SIG-M5 treated with dmso at 0.1 percent for 504 hours (cell line): ENCODE data around the gene PSMB8.
"Not testable (repeated sequence)": the region's sequence is repeated elsewhere in the genome, so short reads cannot be mapped to it uniquely, and the experiment has no call there.

ENCODE experiments used
- DNase-seq: peaks from one replicate; lab custom pipeline; 2025; ENCODE audit not compliant: unreplicated experiment; lab: John Stamatoyannopoulos, UW

The PSMB8 gene

DNA sequence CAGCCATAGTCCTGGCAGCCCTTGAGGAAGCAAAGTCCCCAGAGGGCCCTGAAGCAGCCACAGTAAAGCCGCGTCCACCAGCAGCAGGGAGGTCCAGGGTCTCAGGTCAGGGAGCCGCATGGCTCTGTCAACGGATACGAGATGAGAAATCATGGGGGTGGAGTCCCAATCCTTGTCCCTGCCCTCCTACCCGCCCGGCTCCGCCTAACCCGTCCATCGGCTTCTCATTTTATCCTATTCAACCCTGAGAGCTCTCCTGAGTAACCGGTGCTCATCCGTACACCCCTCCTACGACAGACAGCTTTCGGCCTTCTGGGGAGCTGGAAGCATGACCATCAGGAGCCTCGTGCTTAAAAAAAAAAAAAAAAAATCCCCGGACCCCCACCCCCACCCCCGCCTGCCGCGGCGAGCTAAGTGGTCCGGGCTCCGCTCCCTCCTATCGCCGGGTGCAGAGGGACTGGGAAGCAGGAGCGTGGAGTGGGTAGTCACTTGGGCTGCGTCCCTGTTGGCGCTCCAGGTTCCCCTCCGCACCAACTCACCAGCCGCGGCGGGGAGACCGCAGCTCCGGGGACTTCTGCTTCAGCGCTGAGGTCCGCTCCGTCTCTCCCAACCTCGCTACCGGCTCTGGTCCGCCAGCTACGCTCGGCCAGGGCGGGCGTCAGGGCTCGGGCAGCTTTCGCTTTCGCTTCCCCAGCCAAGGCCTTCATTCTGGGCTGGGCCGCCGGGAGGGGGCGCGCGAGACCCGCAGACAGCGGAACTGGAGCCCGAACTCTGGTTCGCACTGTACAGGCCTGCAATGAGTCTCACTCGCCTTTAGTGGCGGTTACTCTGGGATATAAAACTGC lies 5.5 kb downstream of the PSMB8 start, which contains the start of gene TAP2:
TSS of gene TAP2 (minus strand) at position 626 of the 845 bp plus-strand sequence. CDS start at position 120, 506 bp downstream.
- DNase-seq, result peak; percentile 79

- DNase-seq, result no peak
Observed at GRCh38 chr6:32837651-32838113, 6.2 kb downstream of the PSMB8 start.

GRCh38 chr6:32836873-32837272 lies 7.0 kb downstream of the PSMB8 start:
- no peak for DNase-seq

DNA sequence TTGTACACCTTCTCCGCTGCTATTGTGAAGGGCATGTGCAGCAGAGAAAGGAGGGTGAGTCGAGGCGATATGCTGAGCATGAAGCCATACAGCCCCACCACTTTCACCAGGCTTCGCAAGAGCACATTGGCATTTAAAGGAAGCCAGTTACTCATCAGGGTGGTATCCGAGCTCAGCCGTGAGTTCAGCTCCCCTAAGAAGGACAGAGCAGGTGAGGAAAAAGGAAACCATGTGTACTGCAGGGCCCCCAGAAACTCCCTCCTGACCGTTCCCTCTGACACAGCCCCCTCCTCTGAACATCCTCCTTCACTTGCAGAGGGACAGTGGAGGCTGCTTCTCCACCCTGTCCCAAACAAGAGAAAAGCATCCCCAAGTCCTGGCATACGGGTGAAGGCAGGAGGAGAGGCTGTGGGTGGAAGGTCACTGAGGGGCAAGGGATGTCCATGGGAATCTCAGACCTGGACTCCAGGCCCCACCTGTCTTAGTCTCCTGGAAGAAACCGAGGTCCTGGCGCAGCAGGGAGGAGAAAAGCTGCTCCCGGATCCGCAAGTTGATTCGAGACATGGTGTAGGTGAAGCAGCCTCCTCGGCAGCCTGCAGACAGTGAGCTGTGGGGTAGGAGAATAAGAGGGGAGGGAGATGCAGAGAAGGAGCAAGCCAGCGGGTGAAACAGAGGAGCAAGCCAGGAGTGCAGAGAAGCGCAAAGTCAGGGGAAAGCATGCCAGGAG lies 8.5 kb downstream of the PSMB8 start:
- DNase-seq, result no peak

DNA sequence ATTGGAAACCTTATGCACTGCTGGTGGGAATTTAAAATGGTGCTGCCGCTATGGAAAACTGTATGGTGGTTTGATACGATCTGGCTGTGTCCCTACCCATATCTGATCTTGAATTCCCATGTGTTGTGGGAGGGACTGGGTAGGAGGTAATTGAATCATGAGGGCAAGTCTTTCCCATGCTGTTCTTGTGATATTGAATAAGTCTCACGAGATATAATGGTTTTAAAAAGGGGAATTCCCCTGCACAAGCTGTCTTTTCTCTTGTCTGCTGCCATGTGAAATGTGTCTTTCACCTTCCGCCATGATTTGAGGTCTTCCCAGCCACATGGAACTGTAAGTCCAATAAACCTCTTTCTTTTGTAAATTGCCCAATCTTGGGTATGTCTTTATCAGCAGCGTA lies 10.2 kb downstream of the PSMB8 start:
- DNase-seq, result no peak

GRCh38 chr6:32832535-32832934 lies 11.3 kb downstream of the PSMB8 start:
- no peak for DNase-seq

GRCh38 chr6:32830936-32831335 lies 12.9 kb downstream of the PSMB8 start:
- no peak for DNase-seq

- DNase-seq, result no peak
Observed at GRCh38 chr6:32830017-32830416, 13.8 kb downstream of the PSMB8 start.

GRCh38 chr6:32829495-32829894 lies 14.4 kb downstream of the PSMB8 start:
- DNase-seq, result no peak

GRCh38 chr6:32827025-32827424 lies 16.8 kb downstream of the PSMB8 start:
- no peak for DNase-seq

- no peak for DNase-seq
Observed at GRCh38 chr6:32825966-32826365, 17.9 kb downstream of the PSMB8 start.

- no peak for DNase-seq
Observed at GRCh38 chr6:32819729-32820128, 24.1 kb downstream of the PSMB8 start.

DNA sequence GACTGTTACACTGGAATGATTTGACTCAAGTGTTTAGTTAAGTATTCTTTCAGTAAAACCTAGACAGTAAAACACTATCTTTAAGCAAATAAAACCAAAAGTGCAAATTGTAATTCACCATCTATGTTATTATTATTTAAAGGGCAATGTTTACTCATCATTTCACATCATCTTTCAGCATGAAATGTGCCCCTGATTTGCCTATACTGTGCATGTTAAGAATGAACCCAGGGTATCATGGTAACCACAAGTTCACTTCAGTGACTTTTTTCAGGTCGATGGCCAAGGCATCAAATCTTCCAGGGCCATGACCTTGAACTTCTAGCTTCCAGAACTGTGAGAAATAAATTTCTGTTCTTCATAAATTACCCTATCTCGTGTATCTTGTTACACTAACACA lies 25.0 kb downstream of the PSMB8 start:
- DNase-seq, result no peak

GRCh38 chr6:32816746-32817204 lies 27.1 kb downstream of the PSMB8 start, which contains the start of gene HLA-DOB:
Gene HLA-DOB, minus strand, starts transcription at chr6:32817002. Its CDS starts 51 bp downstream, at chr6:32816951.
- DNase-seq, result peak; percentile 32

- no peak for DNase-seq
Observed at GRCh38 chr6:32815996-32816395, 27.9 kb downstream of the PSMB8 start.

GRCh38 chr6:32815115-32815514 lies 28.7 kb downstream of the PSMB8 start:
- no peak for DNase-seq

DNA sequence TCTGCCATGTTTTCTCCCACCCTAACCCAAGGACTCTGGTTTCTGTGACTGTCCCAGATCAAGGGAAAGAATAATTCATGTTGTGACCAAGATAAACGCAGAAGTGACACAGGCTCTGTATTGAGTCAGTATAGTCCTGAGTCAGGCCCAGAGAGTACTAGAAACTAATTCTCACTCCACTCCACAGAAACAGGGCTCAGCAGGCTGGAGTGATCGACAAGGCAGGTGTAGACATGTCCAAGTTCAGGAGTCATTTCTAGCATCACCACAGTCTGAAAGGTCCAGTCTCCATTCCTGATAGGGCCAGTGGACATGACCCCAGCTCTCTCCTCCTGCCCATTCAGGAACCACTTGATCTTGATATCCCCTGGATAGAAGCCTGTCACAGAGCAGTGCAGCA lies 29.7 kb downstream of the PSMB8 start:
- no peak for DNase-seq

DNA sequence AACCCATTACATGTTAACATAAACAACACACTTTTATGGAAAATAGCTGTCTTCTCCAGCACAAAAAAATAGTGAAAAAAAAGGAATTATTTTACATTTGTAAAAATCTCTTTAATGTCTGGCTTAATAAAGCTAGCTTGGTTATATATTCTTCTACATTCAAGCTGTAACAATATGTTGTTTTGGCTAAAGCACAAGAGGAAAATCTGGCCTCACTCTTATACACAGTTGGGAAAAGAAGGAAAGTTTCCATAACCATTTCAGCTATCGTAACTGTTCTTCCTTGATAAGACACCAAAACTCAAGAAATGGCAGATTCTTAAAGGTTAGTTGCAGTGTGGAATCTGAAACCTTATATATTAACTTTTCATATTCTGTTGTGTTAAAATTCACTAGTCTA lies 34.7 kb downstream of the PSMB8 start:
- DNase-seq, result no peak

DNA sequence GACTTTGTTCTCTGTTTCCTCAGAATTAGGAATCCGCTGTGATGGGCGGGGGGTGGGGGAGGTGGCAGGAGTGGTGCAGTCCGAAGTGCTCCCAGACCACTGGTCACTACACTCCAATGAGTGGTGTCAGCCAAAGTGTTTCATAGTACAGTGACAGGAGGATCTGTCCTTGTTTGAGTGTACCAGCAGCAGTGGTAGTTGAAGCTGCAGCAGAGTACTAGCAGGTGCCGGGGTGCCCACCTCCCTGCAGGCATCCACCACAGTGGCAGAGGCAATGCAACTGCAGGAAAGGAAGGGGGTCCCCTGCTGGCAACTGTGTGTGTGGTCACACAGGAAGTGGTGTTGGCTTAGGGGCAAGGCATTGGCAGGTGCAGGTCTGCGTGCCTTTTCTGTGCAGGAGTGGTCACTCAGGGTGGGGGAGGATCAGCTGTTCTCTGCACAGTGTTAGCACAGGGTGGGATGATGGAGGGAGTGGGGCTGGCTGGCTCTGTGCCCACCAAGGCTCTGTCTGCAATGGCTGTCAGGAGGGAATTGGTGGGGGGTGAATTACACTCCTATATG lies 36.7 kb downstream of the PSMB8 start:
- DNase-seq, result no peak

DNA sequence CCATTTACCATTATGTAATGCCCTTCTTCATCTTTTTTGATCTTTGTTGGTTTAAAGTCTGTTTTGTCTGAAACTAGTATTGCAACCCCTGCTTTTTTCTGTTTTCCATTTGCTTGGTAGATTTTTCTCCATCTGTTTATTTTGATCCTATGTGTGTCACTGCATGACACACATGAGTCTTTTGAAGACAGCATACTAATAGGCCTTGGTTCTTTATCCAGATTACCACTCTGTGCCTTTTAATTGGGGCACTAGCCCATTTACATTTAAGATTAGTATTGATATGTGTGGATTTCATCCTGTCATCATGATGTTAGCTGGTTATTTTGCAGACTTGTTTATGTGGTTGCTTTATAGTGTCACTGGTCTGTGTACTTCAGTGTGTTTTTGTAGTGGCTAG lies 38.4 kb downstream of the PSMB8 start:
- not testable (repeated sequence) for DNase-seq

GRCh38 chr6:32803416-32803815 lies 40.4 kb downstream of the PSMB8 start:
- DNase-seq, result no peak

- no peak for DNase-seq
Observed at GRCh38 chr6:32799740-32800139, 44.1 kb downstream of the PSMB8 start.
